ENCODE measurements around the gene RBP3. TPM values are rescaled to one million over a fixed set of nuclear protein-coding genes. Genes with fewer than 3 reads are reported as not detected.

RBP3 gene
- total RNA-seq, 1 experiment from 2014 or later: not detected

GRCh38 chr10:47353351-47353750, 5.2 kb downstream of the RBP3 start:
- no peaks in the 10 kb centered on the region for H3K36me3 ChIP-seq (replicated peaks; ENCODE audit: control insufficient read depth, insufficient read depth, low read length)
- H3K27me3 ChIP-seq (ENCODE audit: control insufficient read depth, insufficient read depth, low read length): no peaks in the 10 kb centered on the region
- no peak overlapping the region for H3K4me3 ChIP-seq (ENCODE audit: insufficient read depth, low read depth, low read length)
- no peak for DNase-seq

- H3K27me3 ChIP-seq (ENCODE audit: control insufficient read depth, insufficient read depth, low read length): no peaks in the 10 kb centered on the region
- H3K36me3 ChIP-seq (replicated peaks; ENCODE audit: control insufficient read depth, insufficient read depth, low read length): no peaks in the 10 kb centered on the region
Observed at GRCh38 chr10:47354165-47354564, 6.0 kb downstream of the RBP3 start.

DNA sequence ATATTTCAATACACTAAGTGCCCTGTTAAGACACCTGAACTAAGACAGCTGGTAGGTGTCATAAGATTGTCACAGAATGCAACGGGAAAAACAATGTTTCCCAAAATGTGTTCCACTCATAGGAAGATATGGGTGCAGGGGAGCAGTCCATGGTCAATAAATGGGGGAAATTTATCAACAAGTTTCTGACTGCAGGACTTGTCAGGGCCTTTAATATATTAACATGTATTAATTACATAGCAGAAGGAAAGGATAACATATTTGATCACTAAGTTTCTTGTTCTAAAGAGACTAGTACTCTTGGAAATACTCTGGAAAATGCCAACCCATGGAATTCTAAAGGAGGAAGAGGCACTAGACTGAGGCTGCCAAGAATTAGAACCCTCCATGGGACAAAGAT, 6.7 kb downstream of the RBP3 start:
- Histone ChIP-seq H3K36me3 (replicated peaks; ENCODE audit: control insufficient read depth, insufficient read depth, low read length) (no peaks in the 10 kb centered on the region), H3K4me3 (ENCODE audit: insufficient read depth, low read depth, low read length) (no peak overlapping the region), H3K27me3 (ENCODE audit: control insufficient read depth, insufficient read depth, low read length) (no peaks in the 10 kb centered on the region)
- DNase-seq: no peak

More at GRCh38 chr10:47354165-47354564, 6.0 kb downstream of the RBP3 start:
- no peak for DNase-seq
- H3K4me3 ChIP-seq (ENCODE audit: insufficient read depth, low read depth, low read length): no peak overlapping the region

- H3K4me3 ChIP-seq (ENCODE audit: insufficient read depth, low read depth, low read length): no peak overlapping the region
- no peaks in the 10 kb centered on the region for H3K27me3 ChIP-seq (ENCODE audit: control insufficient read depth, insufficient read depth, low read length)
- DNase-seq: no peak
- no peaks in the 10 kb centered on the region for H3K36me3 ChIP-seq (replicated peaks; ENCODE audit: control insufficient read depth, insufficient read depth, low read length)
Observed at GRCh38 chr10:47356708-47357107, 8.5 kb downstream of the RBP3 start.

GRCh38 chr10:47357131-47357582, 9.0 kb downstream of the RBP3 start:
- DNase-seq: no peak
- Histone ChIP-seq H3K4me3 (ENCODE audit: insufficient read depth, low read depth, low read length) (no peak overlapping the region), H3K36me3 (replicated peaks; ENCODE audit: control insufficient read depth, insufficient read depth, low read length) (no peaks in the 10 kb centered on the region), H3K27me3 (ENCODE audit: control insufficient read depth, insufficient read depth, low read length) (no peaks in the 10 kb centered on the region)

DNA sequence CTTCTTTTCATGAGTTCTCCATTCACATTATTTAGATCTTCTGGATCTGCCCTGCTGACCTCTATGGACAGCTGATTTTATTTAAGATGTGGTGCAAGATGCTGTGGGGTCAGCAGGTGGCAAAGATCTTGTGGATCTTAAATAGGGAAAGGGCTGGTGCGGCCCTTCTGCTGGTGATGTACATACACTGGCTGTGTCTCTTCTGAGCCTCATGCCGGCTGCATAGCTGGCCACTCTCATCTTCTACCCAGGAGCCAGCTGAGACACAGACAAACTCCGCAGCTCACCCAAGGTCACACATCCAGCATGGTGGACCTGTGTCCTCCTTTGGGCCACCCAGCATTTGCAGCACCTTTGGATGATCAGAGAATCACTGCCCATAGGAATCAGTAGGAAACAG, 9.7 kb downstream of the RBP3 start:
- Histone ChIP-seq H3K27me3 (ENCODE audit: control insufficient read depth, insufficient read depth, low read length) (no peaks in the 10 kb centered on the region), H3K36me3 (replicated peaks; ENCODE audit: control insufficient read depth, insufficient read depth, low read length) (no peaks in the 10 kb centered on the region), H3K4me3 (ENCODE audit: insufficient read depth, low read depth, low read length) (no peak overlapping the region)
- DNase-seq: no peak

DNA sequence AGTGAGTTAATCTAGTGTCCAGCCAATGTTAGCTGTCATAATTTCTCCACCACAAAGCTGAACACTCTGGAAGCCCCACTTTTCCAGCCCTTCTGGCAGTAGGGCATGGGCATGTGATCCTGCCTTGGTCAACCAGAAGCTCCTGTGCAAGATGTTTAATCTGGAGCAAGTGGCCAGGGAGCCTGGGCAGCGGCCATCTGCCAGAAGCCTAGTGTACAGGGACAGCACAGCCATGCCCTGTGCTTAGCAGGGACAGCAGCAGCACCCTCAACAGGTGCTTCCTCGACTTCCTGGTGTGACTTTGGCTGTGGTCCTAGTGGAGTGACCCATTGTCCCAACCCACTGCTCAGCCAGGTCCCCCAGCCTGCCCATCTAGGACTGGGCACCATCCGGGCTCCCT, 10.3 kb downstream of the RBP3 start:
- H3K4me3 ChIP-seq (ENCODE audit: insufficient read depth, low read depth, low read length): no peak overlapping the region
- no peaks in the 10 kb centered on the region for H3K27me3 ChIP-seq (ENCODE audit: control insufficient read depth, insufficient read depth, low read length)
- no peaks in the 10 kb centered on the region for H3K36me3 ChIP-seq (replicated peaks; ENCODE audit: control insufficient read depth, insufficient read depth, low read length)
- DNase-seq: no peak

- no peaks in the 10 kb centered on the region for H3K27me3 ChIP-seq (ENCODE audit: control insufficient read depth, insufficient read depth, low read length)
- H3K4me3 ChIP-seq (ENCODE audit: insufficient read depth, low read depth, low read length): no peak overlapping the region
- no peaks in the 10 kb centered on the region for H3K36me3 ChIP-seq (replicated peaks; ENCODE audit: control insufficient read depth, insufficient read depth, low read length)
- DNase-seq: no peak
Observed at GRCh38 chr10:47359101-47359500, 10.9 kb downstream of the RBP3 start.

- no peaks in the 10 kb centered on the region for H3K36me3 ChIP-seq (replicated peaks; ENCODE audit: control insufficient read depth, insufficient read depth, low read length)
- DNase-seq: no peak
- no peak overlapping the region for H3K4me3 ChIP-seq (ENCODE audit: insufficient read depth, low read depth, low read length)
- no peaks in the 10 kb centered on the region for H3K27me3 ChIP-seq (ENCODE audit: control insufficient read depth, insufficient read depth, low read length)
Observed at GRCh38 chr10:47359626-47360418, 11.7 kb downstream of the RBP3 start.

GRCh38 chr10:47360419-47361040, 12.4 kb downstream of the RBP3 start:
- no peak overlapping the region for H3K4me3 ChIP-seq (ENCODE audit: insufficient read depth, low read depth, low read length)
- no peak for DNase-seq

GRCh38 chr10:47361293-47361692, 13.1 kb downstream of the RBP3 start:
- H3K4me3 ChIP-seq (ENCODE audit: insufficient read depth, low read depth, low read length): no peak overlapping the region
- peak; percentile 91 for DNase-seq
- H3K27me3 ChIP-seq (ENCODE audit: control insufficient read depth, insufficient read depth, low read length): no peaks in the 10 kb centered on the region
- H3K36me3 ChIP-seq (replicated peaks; ENCODE audit: control insufficient read depth, insufficient read depth, low read length): no peaks in the 10 kb centered on the region

More at GRCh38 chr10:47360419-47361040, 12.4 kb downstream of the RBP3 start:
- no peaks in the 10 kb centered on the region for H3K36me3 ChIP-seq (replicated peaks; ENCODE audit: control insufficient read depth, insufficient read depth, low read length)
- H3K27me3 ChIP-seq (ENCODE audit: control insufficient read depth, insufficient read depth, low read length): no peaks in the 10 kb centered on the region

GRCh38 chr10:47362199-47362598, 14.0 kb downstream of the RBP3 start:
- no peaks in the 10 kb centered on the region; the same call in 1 of the 2 replicates for H3K36me3 ChIP-seq (replicated peaks; ENCODE audit: control insufficient read depth, insufficient read depth, low read length)
- H3K27me3 ChIP-seq (ENCODE audit: control insufficient read depth, insufficient read depth, low read length): no peaks in the 10 kb centered on the region
- no peak overlapping the region for H3K4me3 ChIP-seq (ENCODE audit: insufficient read depth, low read depth, low read length)
- no peak for DNase-seq

DNA sequence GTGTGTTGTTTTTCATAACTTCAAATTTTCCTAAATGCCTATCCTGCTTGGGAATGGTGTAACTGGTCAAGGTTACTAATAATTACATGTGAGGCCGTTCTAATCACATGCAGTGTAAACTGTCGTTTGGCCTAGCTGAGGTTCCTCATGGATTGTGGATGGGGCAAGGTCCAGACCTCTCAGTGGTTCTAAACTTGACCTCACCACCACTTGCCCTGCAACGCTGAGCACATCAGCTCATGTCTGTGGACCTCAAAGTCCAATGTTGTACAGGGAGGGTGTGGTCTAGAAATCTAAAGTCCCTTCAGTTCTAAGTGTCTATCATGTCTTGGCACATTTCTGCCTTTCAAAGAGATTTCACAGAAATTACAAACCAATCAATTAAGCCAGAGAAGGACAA, 15.6 kb downstream of the RBP3 start:
- DNase-seq: no peak
- H3K4me3 ChIP-seq (ENCODE audit: insufficient read depth, low read depth, low read length): no peak overlapping the region
- H3K36me3 ChIP-seq (replicated peaks; ENCODE audit: control insufficient read depth, insufficient read depth, low read length): no peaks in the 10 kb centered on the region; the same call in 1 of the 2 replicates
- H3K27me3 ChIP-seq (ENCODE audit: control insufficient read depth, insufficient read depth, low read length): no peaks in the 10 kb centered on the region

DNA sequence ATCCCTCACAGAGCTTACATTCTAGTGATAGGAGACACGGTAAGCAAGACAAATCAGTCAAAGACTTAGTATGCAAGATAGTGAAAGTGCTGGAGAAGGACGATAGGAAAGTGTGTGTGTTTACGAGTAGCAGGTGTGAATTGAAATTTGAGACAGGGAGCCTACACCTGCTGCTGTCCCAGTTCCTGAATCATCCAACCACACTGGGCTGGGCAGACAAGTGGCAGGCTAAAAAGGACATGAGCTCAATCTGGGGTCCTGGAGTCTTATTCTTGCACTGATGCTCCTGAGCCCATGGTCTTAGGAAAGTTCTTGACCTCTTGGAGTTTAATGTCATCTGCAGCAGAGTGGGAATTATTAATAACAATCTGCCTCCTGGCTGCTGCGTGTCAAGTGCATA, 16.2 kb downstream of the RBP3 start:
- no peaks in the 10 kb centered on the region for H3K27me3 ChIP-seq (ENCODE audit: control insufficient read depth, insufficient read depth, low read length)
- H3K4me3 ChIP-seq (ENCODE audit: insufficient read depth, low read depth, low read length): no peak overlapping the region
- H3K36me3 ChIP-seq (replicated peaks; ENCODE audit: control insufficient read depth, insufficient read depth, low read length): no peaks in the 10 kb centered on the region; the same call in 1 of the 2 replicates

GRCh38 chr10:47364911-47365310, 16.7 kb downstream of the RBP3 start:
- no peaks in the 10 kb centered on the region for H3K27me3 ChIP-seq (ENCODE audit: control insufficient read depth, insufficient read depth, low read length)
- H3K4me3 ChIP-seq (ENCODE audit: insufficient read depth, low read depth, low read length): no peak overlapping the region
- no peak for DNase-seq
- H3K36me3 ChIP-seq (replicated peaks; ENCODE audit: control insufficient read depth, insufficient read depth, low read length): no peaks in the 10 kb centered on the region; the same call in 1 of the 2 replicates

More for the DNA sequence above, 16.2 kb downstream of the RBP3 start:
- DNase-seq: no peak

Measured in H7 (cell line).